K562 (cell line): Measurements from ENCODE around the gene UNC45A. TPM values are rescaled to one million over a fixed set of nuclear protein-coding genes. Genes with fewer than 3 reads are reported as not detected.

Experiments used
- ARNT ChIP-seq, 2 experiments: fragments of 450-650 bp; IDR thresholded peaks; 2 replicates each; pipeline ENCODE4 v1.6.1; 2016; ENCODE audit warnings: mild to moderate bottlenecking in 1 of 2
- CC2D1A ChIP-seq: fragments of 450-650 bp; IDR thresholded peaks from 2 replicates; pipeline ENCODE4 v1.6.1; 2017; ENCODE audit warnings: mild to moderate bottlenecking
- EP400 ChIP-seq: fragments of 450-650 bp; IDR thresholded peaks from 2 replicates; pipeline ENCODE4 v1.6.1; 2017; ENCODE audit warnings: antibody characterized with exemption, mild to moderate bottlenecking, moderate library complexity
- KDM5B ChIP-seq: fragments of 200-600 bp; sonication (generic); IDR thresholded peaks from 2 replicates; pipeline ENCODE4 v1.6.1; 2012; ENCODE audit warnings: low read depth, mild to moderate bottlenecking, moderate library complexity, low read length, control low read depth, inconsistent platforms; ENCODE audit not compliant: insufficient replicate concordance
- MEF2A ChIP-seq: IDR thresholded peaks from 2 replicates; pipeline ENCODE4 v1.6.1; 2011; ENCODE audit warnings: low read depth, mild to moderate bottlenecking, low read length, moderate library complexity; ENCODE audit not compliant: control insufficient read depth
- MTA3 ChIP-seq: fragments of 450-650 bp; formaldehyde crosslinking; IDR thresholded peaks from 2 replicates; pipeline ENCODE4 v1.6.1; 2017; ENCODE audit warnings: mild to moderate bottlenecking, borderline replicate concordance
- MXI1 ChIP-seq: IDR thresholded peaks from 2 replicates; pipeline ENCODE4 v1.6.1; 2011; ENCODE audit warnings: low read depth, mild to moderate bottlenecking, improper control_type of control experiment, low read length
- MYNN ChIP-seq, 2 experiments: sonication (generic); formaldehyde crosslinking in 1 of 2; IDR thresholded peaks; 2 replicates each; pipeline versions ENCODE4 v1.5.0 to v1.6.1; 2016 to 2020; ENCODE audit warnings: antibody characterized with exemption in 1 of 2, missing genetic modification reagents in 1 of 2
- PHB2 ChIP-seq: fragments of 450-650 bp; IDR thresholded peaks from 2 replicates; pipeline ENCODE4 v1.6.1; 2017; ENCODE audit warnings: low read depth
- SMAD4 ChIP-seq: fragments of 250-450 bp; sonication (Bioruptor Pico); conservative IDR thresholded peaks from 2 replicates; pipeline ENCODE4 v1.8.0; 2021; ENCODE audit warnings: inconsistent platforms, mild to moderate bottlenecking, moderate library complexity
- SMARCE1 ChIP-seq: fragments of 450-650 bp; IDR thresholded peaks from 2 replicates; pipeline ENCODE4 v1.7.1; 2016; ENCODE audit warnings: mild to moderate bottlenecking
- STAT5A ChIP-seq: IDR thresholded peaks from 2 replicates; pipeline ENCODE4 v1.6.1; 2012; ENCODE audit warnings: low read length, inconsistent platforms, borderline replicate concordance
- TBL1XR1 ChIP-seq, 2 experiments: IDR thresholded peaks; 2 replicates each; pipeline ENCODE4 v1.6.1; 2012; ENCODE audit warnings: improper control_type of control experiment in 2 of 2, low read length in 2 of 2, mild to moderate bottlenecking in 1 of 2
- TFAP4 ChIP-seq: sonication (generic); formaldehyde crosslinking; IDR thresholded peaks from 2 replicates; pipeline ENCODE4 v1.8.0; 2022; ENCODE audit warnings: missing genetic modification reagents, mild to moderate bottlenecking, moderate library complexity, borderline replicate concordance
- ZBTB2 ChIP-seq: fragments of 450-650 bp; IDR thresholded peaks from 2 replicates; pipeline ENCODE4 v1.6.1; 2016; ENCODE audit warnings: antibody characterized with exemption
- polyA plus RNA-seq, 8 experiments: library from polyadenylated mRNA; depleted of rRNA in 4 of 8; stranded (reverse) in 5 of 8; unstranded in 3 of 8; fragments of >200 nt; fragmentation: Nextera tagmentation in 2 of 8; fragmentation: Illumina TruSeq in 1 of 8; extraction: Ambion mirVana in 2 of 8; extraction: Trizol in 1 of 8; gene quantifications; 2 replicates each; pipeline versions ENCODE4 v1.2.1 to v1.2.3, GENCODE V29; 2011 to 2014; ENCODE audit warnings: inconsistent platforms in 1 of 8, missing spikeins in 1 of 8
- total RNA-seq, 7 experiments: library from RNA; depleted of rRNA in 6 of 7; stranded (reverse); fragments of >200 nt in 6 of 7; fragmentation: Illumina TruSeq in 2 of 7; extraction: Trizol in 2 of 7; gene quantifications; 2 replicates each; pipeline versions ENCODE4 v1.2.1 to v1.2.3, GENCODE V29; 2011 to 2021; ENCODE audit warnings: low replicate concordance in 1 of 7
- TF ChIP-seq, protein P1 (sequence below): fragments of 450-650 bp; IDR thresholded peaks from 2 replicates; pipeline ENCODE4 v1.6.1; 2017; ENCODE audit warnings: antibody characterized with exemption, mild to moderate bottlenecking
- TF ChIP-seq, protein P2 (sequence below): IDR thresholded peaks from 2 replicates; pipeline ENCODE4 v1.6.1; 2011; ENCODE audit warnings: borderline replicate concordance, low read depth, mild to moderate bottlenecking, moderate library complexity, low read length; ENCODE audit not compliant: insufficient read depth, poor library complexity, severe bottlenecking

The UNC45A gene
- total and polyA plus RNA-seq, 9 of the 15 experiments (the other 6 are each of a cell fraction or from before 2014, with no cell fraction given): 22.4 to 79.3 (median 43.7) TPM

GRCh38 chr15:90903733-90904536, 31.1 kb upstream of the UNC45A start (continued):
- TF ChIP-seq, protein P1, sequence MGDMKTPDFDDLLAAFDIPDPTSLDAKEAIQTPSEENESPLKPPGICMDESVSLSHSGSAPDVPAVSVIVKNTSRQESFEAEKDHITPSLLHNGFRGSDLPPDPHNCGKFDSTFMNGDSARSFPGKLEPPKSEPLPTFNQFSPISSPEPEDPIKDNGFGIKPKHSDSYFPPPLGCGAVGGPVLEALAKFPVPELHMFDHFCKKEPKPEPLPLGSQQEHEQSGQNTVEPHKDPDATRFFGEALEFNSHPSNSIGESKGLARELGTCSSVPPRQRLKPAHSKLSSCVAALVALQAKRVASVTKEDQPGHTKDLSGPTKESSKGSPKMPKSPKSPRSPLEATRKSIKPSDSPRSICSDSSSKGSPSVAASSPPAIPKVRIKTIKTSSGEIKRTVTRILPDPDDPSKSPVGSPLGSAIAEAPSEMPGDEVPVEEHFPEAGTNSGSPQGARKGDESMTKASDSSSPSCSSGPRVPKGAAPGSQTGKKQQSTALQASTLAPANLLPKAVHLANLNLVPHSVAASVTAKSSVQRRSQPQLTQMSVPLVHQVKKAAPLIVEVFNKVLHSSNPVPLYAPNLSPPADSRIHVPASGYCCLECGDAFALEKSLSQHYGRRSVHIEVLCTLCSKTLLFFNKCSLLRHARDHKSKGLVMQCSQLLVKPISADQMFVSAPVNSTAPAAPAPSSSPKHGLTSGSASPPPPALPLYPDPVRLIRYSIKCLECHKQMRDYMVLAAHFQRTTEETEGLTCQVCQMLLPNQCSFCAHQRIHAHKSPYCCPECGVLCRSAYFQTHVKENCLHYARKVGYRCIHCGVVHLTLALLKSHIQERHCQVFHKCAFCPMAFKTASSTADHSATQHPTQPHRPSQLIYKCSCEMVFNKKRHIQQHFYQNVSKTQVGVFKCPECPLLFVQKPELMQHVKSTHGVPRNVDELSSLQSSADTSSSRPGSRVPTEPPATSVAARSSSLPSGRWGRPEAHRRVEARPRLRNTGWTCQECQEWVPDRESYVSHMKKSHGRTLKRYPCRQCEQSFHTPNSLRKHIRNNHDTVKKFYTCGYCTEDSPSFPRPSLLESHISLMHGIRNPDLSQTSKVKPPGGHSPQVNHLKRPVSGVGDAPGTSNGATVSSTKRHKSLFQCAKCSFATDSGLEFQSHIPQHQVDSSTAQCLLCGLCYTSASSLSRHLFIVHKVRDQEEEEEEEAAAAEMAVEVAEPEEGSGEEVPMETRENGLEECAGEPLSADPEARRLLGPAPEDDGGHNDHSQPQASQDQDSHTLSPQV: peak; percentile 38; the same call in 1 of the 2 replicates
- TF ChIP-seq SMARCE1 (0 out of 2 replicates have a peak, but pooled peaks have one; percentile 14), ZBTB2 (peak; percentile 51; the same call in 1 of the 2 replicates), ARNT (IDR thresholded peaks at IDR 0.05) (no peak), TBL1XR1 (IDR thresholded peaks at IDR 0.05; ENCODE audit: low read length in 2 of 2) (no peak), MEF2A (no peak), STAT5A (0 out of 2 replicates have a peak, but pooled peaks have one; percentile 4), KDM5B (peak; percentile 45), CC2D1A (no peak), MTA3 (peak; percentile 41), MYNN (IDR thresholded peaks at IDR 0.05) (peak; percentile 75), MYNN (CRISPR knock-in tag; IDR thresholded peaks at IDR 0.05) (no peak), PHB2 (no peak), TFAP4 (peak; percentile 28; the same call in 1 of the 2 replicates), EP400 (peak; percentile 80), MXI1 (no peak), SMAD4 (peak; percentile 22; the same call in 1 of the 2 replicates)
- TF ChIP-seq, protein P2, sequence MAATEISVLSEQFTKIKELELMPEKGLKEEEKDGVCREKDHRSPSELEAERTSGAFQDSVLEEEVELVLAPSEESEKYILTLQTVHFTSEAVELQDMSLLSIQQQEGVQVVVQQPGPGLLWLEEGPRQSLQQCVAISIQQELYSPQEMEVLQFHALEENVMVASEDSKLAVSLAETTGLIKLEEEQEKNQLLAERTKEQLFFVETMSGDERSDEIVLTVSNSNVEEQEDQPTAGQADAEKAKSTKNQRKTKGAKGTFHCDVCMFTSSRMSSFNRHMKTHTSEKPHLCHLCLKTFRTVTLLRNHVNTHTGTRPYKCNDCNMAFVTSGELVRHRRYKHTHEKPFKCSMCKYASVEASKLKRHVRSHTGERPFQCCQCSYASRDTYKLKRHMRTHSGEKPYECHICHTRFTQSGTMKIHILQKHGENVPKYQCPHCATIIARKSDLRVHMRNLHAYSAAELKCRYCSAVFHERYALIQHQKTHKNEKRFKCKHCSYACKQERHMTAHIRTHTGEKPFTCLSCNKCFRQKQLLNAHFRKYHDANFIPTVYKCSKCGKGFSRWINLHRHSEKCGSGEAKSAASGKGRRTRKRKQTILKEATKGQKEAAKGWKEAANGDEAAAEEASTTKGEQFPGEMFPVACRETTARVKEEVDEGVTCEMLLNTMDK: no peak
